ENCODE measurements around the gene GDNF.

- TF ChIP-seq POLR2AphosphoS5 (IDR thresholded peaks at IDR 0.05) (no peak), POLR2A (IDR thresholded peaks at IDR 0.05) (no peak), CTCF (IDR thresholded peaks at IDR 0.05 in 8 of 11, conservative IDR thresholded peaks at IDR 0.05 in 3 of 11) (no peak)
Measured at GRCh38 chr5:37777432-37778130, 62.3 kb downstream of the GDNF start.

All from spleen (tissue), 7 donors.